H1 (cell line): ENCODE measurements around the gene CD160. TPM values are rescaled to one million over a fixed set of nuclear protein-coding genes. Genes with fewer than 3 reads are reported as not detected.

Source experiments
- CTCF ChIA-PET: fragments of 300-600 bp; sonication (Branson Sonifier 250); formaldehyde crosslinking; loops from one replicate; lab custom pipeline; 2021; ENCODE audit not compliant: partially characterized antibody; lab: Charles Lee
- POLR2A ChIA-PET: fragments of 300-600 bp; sonication (Branson Sonifier 250); formaldehyde crosslinking; loops from one replicate; lab custom pipeline; 2021; ENCODE audit warnings: inconsistent platforms; ENCODE audit not compliant: partially characterized antibody; lab: Charles Lee
- DNase-seq, 2 experiments: peaks; one replicate each; pipeline versions ENCODE4 v3.0.0 to v3.0.0-alpha.2; 2010 to 2022; ENCODE audit warnings: low spot score in 2 of 2, low read depth in 1 of 2, mixed read lengths in 1 of 2
- FAIRE-seq: peaks from 2 replicates; lab custom pipeline; 2011; peaks lifted over from hg19 to GRCh38; lab: Jason Lieb, UNC
- H2AFZ ChIP-seq: 2 replicates; pipeline ENCODE4 v1.8.1; 2012; ENCODE audit warnings: low read length, inconsistent platforms
- H2AK5ac ChIP-seq: 2 replicates; pipeline ENCODE4 v1.6.1; 2013; ENCODE audit warnings: low read depth, low read length
- H2BK120ac ChIP-seq: replicated peaks from 2 replicates; pipeline ENCODE3; 2013; ENCODE audit warnings: low read depth, low read length, inconsistent platforms
- H2BK12ac ChIP-seq: 2 replicates; pipeline ENCODE4 v1.6.1; 2013; ENCODE audit warnings: low read depth, low read length
- H2BK15ac ChIP-seq: 2 replicates; pipeline ENCODE4 v1.6.1; 2013; ENCODE audit warnings: low read length
- H2BK20ac ChIP-seq: 2 replicates; pipeline ENCODE4 v1.6.1; 2013; ENCODE audit warnings: low read length
- H2BK5ac ChIP-seq: 2 replicates; pipeline ENCODE4 v1.6.1; 2013; ENCODE audit warnings: low read depth, low read length
- H3K14ac ChIP-seq: 2 replicates; pipeline ENCODE4 v1.6.1; 2013; ENCODE audit warnings: inconsistent platforms; ENCODE audit not compliant: insufficient read length
- H3K18ac ChIP-seq: 2 replicates; pipeline ENCODE4 v1.6.1; 2013; ENCODE audit warnings: low read length; ENCODE audit errors: extremely low read depth
- H3K23ac ChIP-seq: 2 replicates; pipeline ENCODE4 v1.6.1; 2013; ENCODE audit warnings: inconsistent platforms; ENCODE audit not compliant: insufficient read length
- H3K23me2 ChIP-seq: 2 replicates; pipeline ENCODE4 v1.6.1; 2013; ENCODE audit warnings: low read depth, low read length
- H3K27ac ChIP-seq: 2 replicates; pipeline ENCODE4 v1.6.1; 2011; ENCODE audit warnings: low read depth, low read length, inconsistent platforms
- H3K27me3 ChIP-seq, 4 experiments: replicated peaks in 1 of 4; 1 replicate in 1 of 4; 2 replicates in 3 of 4; pipeline versions ENCODE4 v1.6.1 to v1.8.1; 2011 to 2013; ENCODE audit warnings: low read length in 3 of 4, mild to moderate bottlenecking in 3 of 4, inconsistent platforms in 2 of 4, mixed read lengths in 2 of 4, moderate library complexity in 1 of 4; ENCODE audit not compliant: control insufficient read depth in 3 of 4, insufficient read depth in 3 of 4; ENCODE audit errors: extremely low read depth in 1 of 4
- H3K36me3 ChIP-seq, 4 experiments: 2 replicates each; pipeline versions ENCODE4 v1.6.1 to v1.8.1; 2011 to 2013; ENCODE audit warnings: mild to moderate bottlenecking in 4 of 4, low read length in 3 of 4, moderate library complexity in 2 of 4, control low read depth in 1 of 4, inconsistent platforms in 1 of 4; ENCODE audit not compliant: insufficient read depth in 4 of 4, control insufficient read depth in 2 of 4
- H3K4ac ChIP-seq: replicated peaks from 2 replicates; pipeline ENCODE3; 2013; ENCODE audit warnings: low read length, low read depth, mixed read lengths, inconsistent platforms; ENCODE audit not compliant: insufficient read length
- H3K4me1 ChIP-seq, 4 experiments: replicated peaks in 1 of 4; 1 replicate in 1 of 4; 2 replicates in 3 of 4; pipeline versions ENCODE4 v1.6.1 to v1.8.1; 2011 to 2013; ENCODE audit warnings: low read length in 3 of 4, inconsistent platforms in 2 of 4, mixed read lengths in 1 of 4; ENCODE audit not compliant: insufficient read depth in 4 of 4, control insufficient read depth in 3 of 4
- H3K4me2 ChIP-seq, 2 experiments: 2 replicates each; pipeline versions ENCODE4 v1.6.1 to v1.8.1; 2011 to 2013; ENCODE audit warnings: low read depth in 2 of 2, low read length in 2 of 2, control low read depth in 1 of 2, inconsistent platforms in 1 of 2, mild to moderate bottlenecking in 1 of 2; ENCODE audit not compliant: insufficient read depth in 1 of 2
- H3K4me3 ChIP-seq, 4 experiments: fragments of 200-600, 300-600 bp in 1 of 4; sonication (generic), shearing (Covaris generic), sonication (Bioruptor Twin) in 1 of 4; 2 replicates each; pipeline versions ENCODE4 v1.5.1 to v1.8.1; 2011 to 2016; ENCODE audit warnings: low read length in 4 of 4, low read depth in 3 of 4, control low read depth in 2 of 4, inconsistent platforms in 2 of 4, mild to moderate bottlenecking in 2 of 4, mixed read lengths in 1 of 4, moderate library complexity in 1 of 4; ENCODE audit not compliant: insufficient read depth in 2 of 4; ENCODE audit errors: extremely low read depth in 1 of 4
- H3K56ac ChIP-seq: replicated peaks from 2 replicates; pipeline ENCODE3; 2013; ENCODE audit warnings: low read depth, mild to moderate bottlenecking, mixed read lengths, low read length, inconsistent platforms; ENCODE audit not compliant: insufficient read length
- H3K79me1 ChIP-seq: 2 replicates; pipeline ENCODE4 v1.6.1; 2013; ENCODE audit warnings: low read depth, low read length, control low read depth
- H3K79me2 ChIP-seq, 2 experiments: 2 replicates each; pipeline versions ENCODE4 v1.6.1 to v1.8.1; 2012 to 2013; ENCODE audit warnings: low read length in 2 of 2, mild to moderate bottlenecking in 2 of 2, inconsistent platforms in 1 of 2; ENCODE audit not compliant: insufficient read depth in 2 of 2, control insufficient read depth in 1 of 2
- H3K9ac ChIP-seq, 4 experiments: replicated peaks in 1 of 4; 1 replicate in 1 of 4; 2 replicates in 3 of 4; pipeline versions ENCODE4 v1.6.1 to v1.8.1; 2011 to 2013; ENCODE audit warnings: low read depth in 3 of 4, low read length in 3 of 4, control low read depth in 2 of 4, mild to moderate bottlenecking in 2 of 4, moderate library complexity in 2 of 4, inconsistent platforms in 1 of 4; ENCODE audit errors: extremely low read depth in 1 of 4
- H3K9me3 ChIP-seq, 2 experiments: 2 replicates each; pipeline versions ENCODE4 v1.6.1 to v1.8.1; 2012 to 2013; ENCODE audit warnings: mild to moderate bottlenecking in 2 of 2, moderate library complexity in 2 of 2, control low read depth in 1 of 2, inconsistent platforms in 1 of 2, low read depth in 1 of 2, low read length in 1 of 2, mixed read lengths in 1 of 2; ENCODE audit not compliant: insufficient read depth in 2 of 2
- H4K20me1 ChIP-seq, 2 experiments: replicated peaks in 1 of 2; 2 replicates each; pipeline versions ENCODE3 to v1.8.1; 2011 to 2013; ENCODE audit warnings: inconsistent platforms in 2 of 2, low read length in 2 of 2, mild to moderate bottlenecking in 1 of 2; ENCODE audit not compliant: insufficient read depth in 2 of 2, control insufficient read depth in 1 of 2
- H4K5ac ChIP-seq: 2 replicates; pipeline ENCODE4 v1.6.1; 2013; ENCODE audit warnings: low read length, low read depth, mixed read lengths, inconsistent platforms; ENCODE audit not compliant: insufficient read length
- H4K8ac ChIP-seq: 2 replicates; pipeline ENCODE4 v1.8.0; 2013; ENCODE audit warnings: mild to moderate bottlenecking, moderate library complexity, low read length, inconsistent platforms; ENCODE audit not compliant: insufficient read depth; ENCODE audit errors: extremely low read depth
- H4K91ac ChIP-seq: replicated peaks from 2 replicates; pipeline ENCODE3; 2013; ENCODE audit warnings: low read length, mixed read lengths, inconsistent platforms; ENCODE audit not compliant: insufficient read length
- ASH2L ChIP-seq: fragments of 200-600, 300-600 bp; sonication (generic); IDR thresholded peaks from one replicate; pipeline ENCODE4 v1.7.1; 2017; ENCODE audit warnings: low read length
- BACH1 ChIP-seq: IDR thresholded peaks from 2 replicates; pipeline ENCODE4 v1.6.1; 2012; ENCODE audit warnings: low read length, improper control_type of control experiment
- BRCA1 ChIP-seq: IDR thresholded peaks from 2 replicates; pipeline ENCODE4 v1.6.1; 2012; ENCODE audit warnings: low read depth, low read length, improper control_type of control experiment
- CBX8 ChIP-seq: fragments of 300-800, 300-1000 bp; sonication (generic); IDR thresholded peaks from 2 replicates; pipeline ENCODE4 v1.7.1; 2016; ENCODE audit warnings: low read depth, low read length, borderline replicate concordance
- EZH2 ChIP-seq: fragments of 200-600 bp; sonication (generic); IDR thresholded peaks from 2 replicates; pipeline ENCODE4 v1.7.1; 2012; ENCODE audit warnings: low read depth, mild to moderate bottlenecking, moderate library complexity, low read length, inconsistent platforms; ENCODE audit not compliant: severe bottlenecking
- GABPA ChIP-seq: IDR thresholded peaks from 2 replicates; pipeline ENCODE4 v1.6.1; 2011; ENCODE audit warnings: mild to moderate bottlenecking, low read length, moderate library complexity, borderline replicate concordance; ENCODE audit not compliant: insufficient read depth
- HDAC6 ChIP-seq: IDR thresholded peaks from one replicate; pipeline ENCODE4 v1.7.1; 2012; ENCODE audit warnings: low read depth, mild to moderate bottlenecking, inconsistent platforms, low read length, moderate library complexity
- KDM4A ChIP-seq: IDR thresholded peaks from one replicate; pipeline ENCODE4 v1.7.1; 2012; ENCODE audit warnings: low read depth, mild to moderate bottlenecking, moderate library complexity, low read length, inconsistent platforms; ENCODE audit not compliant: severe bottlenecking
- POLR2A ChIP-seq, 2 experiments: IDR thresholded peaks; 1 replicate in 1 of 2; 2 replicates in 1 of 2; pipeline ENCODE4 v1.6.1; 2011; ENCODE audit warnings: low read depth in 2 of 2, low read length in 2 of 2, mild to moderate bottlenecking in 2 of 2; ENCODE audit errors: control extremely low read depth in 1 of 2
- RFX5 ChIP-seq: IDR thresholded peaks from 2 replicates; pipeline ENCODE4 v1.6.1; 2011; ENCODE audit warnings: low read depth, low read length, improper control_type of control experiment, borderline replicate concordance
- TAF7 ChIP-seq: optimal IDR thresholded peaks from 2 replicates; pipeline ENCODE3; 2011; ENCODE audit warnings: low read depth, mild to moderate bottlenecking, inconsistent platforms, low read length, moderate library complexity, borderline replicate concordance
- YY1 ChIP-seq: IDR thresholded peaks from 2 replicates; pipeline ENCODE4 v1.6.1; 2011; ENCODE audit warnings: low read depth, mild to moderate bottlenecking, low read length
- WGBS, 2 experiments: shearing (Covaris generic) in 1 of 2; methylation state at CpG; one replicate each; pipeline versions ENCODE4 v1.1.6 to v1.1.7; 2013 to 2015; ENCODE audit warnings: low lambda C conversion rate in 2 of 2, mixed read lengths in 2 of 2, inconsistent platforms in 1 of 2, low coverage in 1 of 2, missing lambda C conversion rate in 1 of 2; ENCODE audit not compliant: insufficient replicate concordance in 2 of 2, insufficient coverage in 1 of 2, insufficient read length in 1 of 2; ENCODE audit errors: extremely low coverage in 1 of 2, missing lambda C conversion rate in 1 of 2; 5-methylcytosine and 5-hydroxymethylcytosine counted together
- polyA plus RNA-seq, 7 experiments: library from polyadenylated mRNA; depleted of rRNA in 3 of 7; stranded (reverse) in 5 of 7; unstranded in 2 of 7; fragments of >200 nt in 5 of 7; fragments of 200-250 nt in 2 of 7; gene quantifications; 1 replicate in 5 of 7; 2 replicates in 1 of 7; 4 replicates in 1 of 7; pipeline versions ENCODE4 v1.2.1 to v1.2.3, GENCODE V29; 2011 to 2013; ENCODE audit warnings: missing spikeins in 2 of 7, mixed read lengths in 2 of 7
- total RNA-seq: library from RNA; stranded (reverse); fragmentation: NEBNext Ultra II Directional; extraction: Animal tissue kit (Norgen Biotek cat#: 25700); gene quantifications from 2 replicates; pipeline ENCODE4 v1.2.1, GENCODE V29; 2021
- TF ChIP-seq, protein P1 (sequence below), 3 experiments: IDR thresholded peaks; 1 replicate in 2 of 3; 2 replicates in 1 of 3; pipeline versions ENCODE4 v1.5.1 to v1.6.1; 2011; ENCODE audit warnings: low read length in 3 of 3, mild to moderate bottlenecking in 3 of 3, inconsistent platforms in 2 of 3, low read depth in 1 of 3, moderate library complexity in 1 of 3; ENCODE audit not compliant: insufficient read depth in 1 of 3; ENCODE audit errors: control extremely low read depth in 1 of 3

Gene CD160
- total and polyA plus RNA-seq, 2 of the 8 experiments (the other 6 are each of a cell fraction or from before 2014, with no cell fraction given), result not detected

DNA sequence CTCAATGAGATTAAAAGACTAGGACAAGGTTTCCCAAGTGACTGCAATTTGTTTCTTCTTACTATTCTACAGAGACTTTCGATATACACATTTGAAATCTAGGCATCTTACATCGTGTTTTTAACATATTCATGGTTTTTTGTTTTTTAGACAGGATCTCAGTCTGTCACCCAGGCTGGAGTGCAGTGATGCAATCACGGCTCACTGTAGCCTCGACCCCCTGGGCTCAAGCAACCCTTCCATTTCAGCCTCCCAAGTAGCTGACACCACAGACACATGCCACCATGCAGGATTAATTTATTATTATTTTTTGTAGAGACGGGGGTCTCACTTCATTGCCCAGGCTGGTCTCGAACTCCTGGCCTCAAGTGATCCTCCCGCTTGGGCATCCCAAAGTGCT lies 13.7 kb upstream of the CD160 start:
- H3K23me2 ChIP-seq, result no peaks in the 10 kb centered on the region
- H3K27ac ChIP-seq, result no peak overlapping the region
- no peak overlapping the region for H2BK20ac ChIP-seq
- H2BK15ac ChIP-seq, result no peak overlapping the region
- H3K9me3 ChIP-seq, result no peaks in the 10 kb centered on the region
- no peak overlapping the region for H2BK12ac ChIP-seq
- 89% methylated on average over 7 of the region's 7 CpGs; no CpG with 5 or more reads in 1 of the 2 experiments for WGBS, 2 experiments
- FAIRE-seq (no peak), DNase-seq (no peak)
- no peak overlapping the region for H3K4me2 ChIP-seq
- H3K14ac ChIP-seq, result no peak overlapping the region
- H3K9ac ChIP-seq, result no peak overlapping the region
- CTCF ChIA-PET, result no interaction called here
- H3K36me3 ChIP-seq, result no peaks in the 10 kb centered on the region
- H3K56ac ChIP-seq, result no peak overlapping the region
- no peaks in the 10 kb centered on the region for H4K20me1 ChIP-seq
- no peak overlapping the region for H2BK5ac ChIP-seq
- no peak overlapping the region for H3K4me3 ChIP-seq
- no peak overlapping the region for H2AK5ac ChIP-seq
- H3K4ac ChIP-seq, result no peak overlapping the region
- H3K23ac ChIP-seq, result no peak overlapping the region
- TF ChIP-seq TAF7, result no peak
- no peak for TF ChIP-seq EZH2
- TF ChIP-seq YY1, result no peak
- TF ChIP-seq BACH1, result no peak
- no peak for TF ChIP-seq CBX8
- TF ChIP-seq, protein P1, sequence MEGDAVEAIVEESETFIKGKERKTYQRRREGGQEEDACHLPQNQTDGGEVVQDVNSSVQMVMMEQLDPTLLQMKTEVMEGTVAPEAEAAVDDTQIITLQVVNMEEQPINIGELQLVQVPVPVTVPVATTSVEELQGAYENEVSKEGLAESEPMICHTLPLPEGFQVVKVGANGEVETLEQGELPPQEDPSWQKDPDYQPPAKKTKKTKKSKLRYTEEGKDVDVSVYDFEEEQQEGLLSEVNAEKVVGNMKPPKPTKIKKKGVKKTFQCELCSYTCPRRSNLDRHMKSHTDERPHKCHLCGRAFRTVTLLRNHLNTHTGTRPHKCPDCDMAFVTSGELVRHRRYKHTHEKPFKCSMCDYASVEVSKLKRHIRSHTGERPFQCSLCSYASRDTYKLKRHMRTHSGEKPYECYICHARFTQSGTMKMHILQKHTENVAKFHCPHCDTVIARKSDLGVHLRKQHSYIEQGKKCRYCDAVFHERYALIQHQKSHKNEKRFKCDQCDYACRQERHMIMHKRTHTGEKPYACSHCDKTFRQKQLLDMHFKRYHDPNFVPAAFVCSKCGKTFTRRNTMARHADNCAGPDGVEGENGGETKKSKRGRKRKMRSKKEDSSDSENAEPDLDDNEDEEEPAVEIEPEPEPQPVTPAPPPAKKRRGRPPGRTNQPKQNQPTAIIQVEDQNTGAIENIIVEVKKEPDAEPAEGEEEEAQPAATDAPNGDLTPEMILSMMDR (IDR thresholded peaks at IDR 0.05; ENCODE audit: control extremely low read depth in 1 of 3, insufficient read depth in 1 of 3, low read depth in 1 of 3, low read length in 3 of 3), result no peak
- TF ChIP-seq KDM4A, result no peak
- no peak for TF ChIP-seq HDAC6
- TF ChIP-seq ASH2L, result no peak
- TF ChIP-seq RFX5, result no peak
- no peak for TF ChIP-seq BRCA1
- no peak for TF ChIP-seq POLR2A (IDR thresholded peaks at IDR 0.05; ENCODE audit: control extremely low read depth in 1 of 2, low read depth in 2 of 2, low read length in 2 of 2)
- TF ChIP-seq GABPA, result no peak
- TF ChIP-seq, all 59 proteins: peak for 0
- Histone ChIP-seq H4K5ac (no peak overlapping the region), H3K27me3 (no peaks in the 10 kb centered on the region), H4K8ac (no peak overlapping the region), H3K18ac (no peak overlapping the region), H3K79me1 (no peaks in the 10 kb centered on the region), H3K79me2 (no peaks in the 10 kb centered on the region), H2BK120ac (no peak overlapping the region), H3K4me1 (peaks cover 0 to 10% (median 5%) of the 10 kb centered on the region in 4 experiments; a peak in 6 of 7 replicates), H2AFZ (no peak overlapping the region), H4K91ac (no peak overlapping the region)
- POLR2A ChIA-PET, result interaction anchor here (0.9 kb wide), 1 partner anchor 16 kb away, joined by 4 read pairs; no protein-coding TSS in a partner anchor
